ENCODE measurements around the gene CNGB1.

DNA sequence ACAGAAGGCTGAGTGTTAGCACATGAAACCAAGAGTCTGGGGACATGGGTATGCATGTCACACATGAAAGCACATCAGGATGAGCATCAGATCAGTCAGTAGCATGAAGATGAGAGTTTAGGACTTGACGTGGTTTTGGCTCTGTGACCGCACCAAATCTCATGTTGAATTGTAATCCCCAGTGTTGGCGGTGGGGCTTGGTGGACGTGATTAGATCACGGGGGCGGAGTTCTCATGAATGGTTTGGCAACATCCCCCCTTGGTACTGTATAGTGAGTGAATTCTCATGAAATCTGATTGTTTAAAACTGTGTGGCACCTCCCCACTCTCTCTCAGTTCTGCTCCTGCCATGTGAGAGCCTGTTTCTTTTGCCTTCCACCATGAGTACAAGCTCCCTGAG lies 46.4 kb downstream of the CNGB1 start:
- no peak for TF ChIP-seq EZH2 (IDR thresholded peaks at IDR 0.05; ENCODE audit: borderline replicate concordance, low read length)
- TF ChIP-seq CTCF (IDR thresholded peaks at IDR 0.05; ENCODE audit: low read length) = no peak

Measured in OCI-LY1 (cell line).